Measurements from ENCODE around the gene SMAD3. TPM values are rescaled to one million over a fixed set of nuclear protein-coding genes. Genes with fewer than 3 reads are reported as not detected.

Gene SMAD3
- total RNA-seq, 1 experiment from 2014 or later, result 99.5 TPM

- H3K79me2 ChIP-seq (ENCODE audit: low read depth), result peaks cover 83% of the 10 kb centered on the region
- no TSS peak for BruUV-seq (replicated peaks)
- H3K9me2 ChIP-seq (ENCODE audit: insufficient read depth), result no peaks in the 10 kb centered on the region
- H4K20me1 ChIP-seq (ENCODE audit: insufficient read depth), result no peaks in the 10 kb centered on the region
- peak overlapping the region; percentile 7; the same call in 1 of the 2 replicates for H3K4me3 ChIP-seq
- H3K4me2 ChIP-seq, result peak overlapping the region; percentile 76
- ChIA-PET POLR2A (ENCODE audit: unreplicated experiment) (interaction anchor here (0.5 to 0.7 kb wide), 5 partner anchors 18 to 1110 kb away, joined by 3 to 6 read pairs (median 5); partner anchors contain the start of gene ZWILCH), CTCF (no interaction called here)
- DNase-seq, result peak; percentile 67 to 87
- TF ChIP-seq EZH2 (IDR thresholded peaks at IDR 0.05; ENCODE audit: low read depth), result no peak
- TF ChIP-seq CTCF (conservative IDR thresholded peaks at IDR 0.05), result no peak
- no peak overlapping the region for H2AFZ ChIP-seq
- intact Hi-C loops (cut with micrococcal nuclease; ENCODE audit: unreplicated experiment), result loop anchor here (1.0 to 5.0 kb wide), 3 partner anchors 19 to 105 kb away; partner anchors contain the start of genes AAGAB, IQCH and SMAD3
- H3K27me3 ChIP-seq (ENCODE audit: insufficient read depth, low read depth), result no peaks in the 10 kb centered on the region
- 0 out of 2 replicates have a peak, but pooled peaks cover under 1% of the 10 kb centered on the region for H3K36me3 ChIP-seq (ENCODE audit: low read depth)
- peaks cover 90% of the 10 kb centered on the region for H3K4me1 ChIP-seq (replicated peaks; ENCODE audit: insufficient read depth)
- peak overlapping the region; percentile 96 for H3K27ac ChIP-seq
- H3K9me3 ChIP-seq (ENCODE audit: insufficient read depth, low read depth), result no peaks in the 10 kb centered on the region
- H3F3A ChIP-seq (ENCODE audit: insufficient read depth, low read depth), result peaks cover 80% of the 10 kb centered on the region
Measured at GRCh38 chr15:67146875-67147381, 81.5 kb downstream of the SMAD3 start.

GRCh38 chr15:67147396-67147949 is 82.1 kb downstream of the SMAD3 start:
- POLR2A ChIA-PET (ENCODE audit: unreplicated experiment), result interaction anchor here (0.5 to 0.7 kb wide), 5 partner anchors 18 to 1109 kb away, joined by 3 to 6 read pairs (median 5); partner anchors contain the start of gene ZWILCH
- TSS peak; percentile 12 for BruUV-seq (replicated peaks)
- no peaks in the 10 kb centered on the region for H4K20me1 ChIP-seq (ENCODE audit: insufficient read depth)

More at GRCh38 chr15:67147396-67147949, 82.1 kb downstream of the SMAD3 start:
- Histone ChIP-seq H3K4me2 (peak overlapping the region; percentile 76), H3K9me2 (ENCODE audit: insufficient read depth) (no peaks in the 10 kb centered on the region), H3K4me1 (replicated peaks; ENCODE audit: insufficient read depth) (peaks cover 91% of the 10 kb centered on the region), H3K27me3 (ENCODE audit: insufficient read depth, low read depth) (no peaks in the 10 kb centered on the region), H3K27ac (peak overlapping the region; percentile 96), H3K79me2 (ENCODE audit: low read depth) (peaks cover 83% of the 10 kb centered on the region), H3K4me3 (peak overlapping the region; percentile 7; the same call in 1 of the 2 replicates), H3F3A (ENCODE audit: insufficient read depth, low read depth) (peaks cover 79% of the 10 kb centered on the region), H3K36me3 (ENCODE audit: low read depth) (peaks cover 6% of the 10 kb centered on the region; the same call in 1 of the 2 replicates), H3K9me3 (ENCODE audit: insufficient read depth, low read depth) (no peaks in the 10 kb centered on the region), H2AFZ (no peak overlapping the region)
- TF ChIP-seq CTCF (conservative IDR thresholded peaks at IDR 0.05) (no peak), EZH2 (IDR thresholded peaks at IDR 0.05; ENCODE audit: low read depth) (no peak)
- CTCF ChIA-PET, result no interaction called here
- intact Hi-C loops (cut with micrococcal nuclease; ENCODE audit: unreplicated experiment), result loop anchor here (1.0 to 5.0 kb wide), 3 partner anchors 19 to 105 kb away; partner anchors contain the start of genes AAGAB, IQCH and SMAD3
- DNase-seq, result peak; percentile 45 to 66

Measured in PC-9 (cell line).